HG03175 (cell line): ENCODE measurements around the gene GTPBP3.
"Not testable (repeated sequence)": the region's sequence is repeated elsewhere in the genome, so short reads cannot be mapped to it uniquely, and the experiment has no call there.

Source experiments
- ATAC-seq: cut with Tn5 transposase; IDR thresholded peaks from one replicate; pipeline ENCODE4 v1.9.1; 2021; ENCODE audit warnings: mild to moderate bottlenecking, moderate library complexity; ENCODE audit not compliant: unreplicated experiment

Gene GTPBP3

GRCh38 chr19:17336872-17337674 lies at the start of gene GTPBP3:
Gene GTPBP3, plus strand, starts transcription at chr19:17337553. Its CDS starts 59 bp downstream, at chr19:17337612.
- ATAC-seq, result peak; percentile 78

- no peak for ATAC-seq
Observed at GRCh38 chr19:17289489-17289888, 47.9 kb upstream of the GTPBP3 start.

GRCh38 chr19:17292301-17293074 lies 44.9 kb upstream of the GTPBP3 start:
- peak; percentile 85 for ATAC-seq

GRCh38 chr19:17293605-17294004 lies 43.7 kb upstream of the GTPBP3 start:
- no peak for ATAC-seq

GRCh38 chr19:17294051-17294891 lies 43.1 kb upstream of the GTPBP3 start:
- no peak for ATAC-seq

- ATAC-seq, result not testable (repeated sequence)
Observed at GRCh38 chr19:17295551-17295950, 41.8 kb upstream of the GTPBP3 start.

- no peak for ATAC-seq
Observed at GRCh38 chr19:17296273-17296672, 41.1 kb upstream of the GTPBP3 start.

- no peak for ATAC-seq
Observed at GRCh38 chr19:17296976-17297375, 40.4 kb upstream of the GTPBP3 start.

- no peak for ATAC-seq
Observed at GRCh38 chr19:17300992-17301619, 36.2 kb upstream of the GTPBP3 start.

- ATAC-seq, result no peak
Observed at GRCh38 chr19:17302391-17303166, 34.8 kb upstream of the GTPBP3 start.

- ATAC-seq, result peak; percentile 71
Observed at GRCh38 chr19:17303167-17303939, 34.0 kb upstream of the GTPBP3 start, which contains the start of gene ABHD8. Gene ABHD8, minus strand, starts transcription at chr19:17303425. Its CDS starts 1,809 bp downstream, at chr19:17301616.

- no peak for ATAC-seq
Observed at GRCh38 chr19:17303940-17304267, 33.4 kb upstream of the GTPBP3 start.

GRCh38 chr19:17304386-17305215 lies 32.8 kb upstream of the GTPBP3 start:
- no peak for ATAC-seq

- no peak for ATAC-seq
Observed at GRCh38 chr19:17305216-17305516, 32.2 kb upstream of the GTPBP3 start.

- ATAC-seq, result peak; percentile 71
Observed at GRCh38 chr19:17305517-17306284, 31.7 kb upstream of the GTPBP3 start, which contains the start of gene MRPL34. Gene MRPL34, plus strand, starts transcription at chr19:17305872. Its CDS starts 21 bp downstream, at chr19:17305893.

- no peak for ATAC-seq
Observed at GRCh38 chr19:17306285-17306714, 31.1 kb upstream of the GTPBP3 start.

GRCh38 chr19:17307876-17308377 lies 29.4 kb upstream of the GTPBP3 start:
- no peak for ATAC-seq
